T-helper 2 cell (primary cell): ENCODE data around the gene INPP4B.
"Not testable (repeated sequence)": the region's sequence is repeated elsewhere in the genome, so short reads cannot be mapped to it uniquely, and the experiment has no call there.

ENCODE experiments used
- DNase-seq, 5 experiments: peaks; one replicate each; pipeline versions ENCODE4 v3.0.0 to v3.0.0-alpha.2; 2012 to 2022

The INPP4B gene

DNA sequence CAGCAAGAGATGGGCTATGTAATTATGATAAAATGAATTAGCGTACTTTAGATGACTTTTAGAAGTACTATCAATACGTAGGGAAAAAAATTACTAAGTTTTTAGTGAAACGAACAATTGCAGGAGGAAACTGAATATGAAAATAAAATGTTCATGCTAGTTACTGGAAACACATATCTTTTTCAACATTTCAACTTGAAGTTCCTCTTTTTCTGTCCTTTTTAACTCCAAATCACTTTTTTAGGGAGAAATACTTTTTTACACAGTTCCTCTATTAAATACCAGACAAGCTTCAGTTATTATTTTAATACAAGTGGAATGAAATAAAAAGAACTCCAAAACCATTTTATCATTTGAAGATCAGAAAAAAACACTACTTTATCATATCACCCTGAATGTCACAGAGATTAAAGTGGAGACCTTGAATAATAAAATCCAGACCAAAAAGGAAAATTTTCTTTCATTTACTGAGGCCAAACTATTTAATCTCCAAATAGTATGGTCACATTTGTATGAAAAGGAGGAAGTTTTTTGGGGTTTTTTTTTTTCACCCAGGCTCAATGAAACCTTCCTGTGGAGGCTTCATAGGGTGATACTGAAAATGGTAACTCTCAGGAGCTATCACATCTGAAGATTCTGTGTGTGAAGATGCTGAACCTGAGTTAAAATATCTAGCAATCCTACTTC, 306.2 kb downstream of the INPP4B start:
- DNase-seq, result no peak

DNA sequence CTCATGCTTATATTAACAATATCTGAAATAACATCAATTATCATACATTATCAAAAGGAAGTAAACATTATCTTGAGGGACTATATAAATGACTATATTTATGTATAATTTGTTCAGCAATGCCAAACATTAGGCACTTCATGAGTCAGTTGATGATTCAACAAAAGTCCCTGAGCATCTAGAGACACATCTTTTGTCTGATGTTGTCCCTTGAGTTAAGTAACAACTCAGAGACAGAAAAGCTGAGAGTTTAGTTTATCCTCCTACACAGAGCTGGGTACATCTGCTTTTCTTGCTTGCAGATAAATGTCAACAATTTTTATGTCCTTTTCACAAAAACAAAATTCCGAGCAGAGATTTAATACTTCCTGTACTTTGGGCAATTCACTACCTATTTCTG, 311.1 kb downstream of the INPP4B start:
- no peak for DNase-seq

DNA sequence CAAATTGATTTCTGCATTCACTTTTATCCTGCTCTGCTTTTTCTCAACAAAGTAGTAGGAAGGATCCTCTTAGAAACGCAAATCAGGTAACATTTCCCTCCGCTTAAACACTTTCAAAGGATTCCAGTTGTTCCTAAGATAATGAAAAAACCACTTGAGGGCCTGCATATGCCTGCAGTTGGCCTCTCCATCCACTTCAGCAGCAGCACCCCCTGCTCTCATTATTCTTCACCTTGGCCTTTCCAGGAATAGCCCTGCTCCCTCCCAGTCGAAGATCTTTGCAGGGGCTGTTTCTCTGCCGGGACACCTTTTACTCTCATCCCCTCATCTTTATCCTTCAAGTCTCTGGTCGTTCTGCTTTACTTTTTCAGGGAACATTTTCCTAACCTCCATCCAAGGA, 314.0 kb downstream of the INPP4B start:
- no peak for DNase-seq

DNA sequence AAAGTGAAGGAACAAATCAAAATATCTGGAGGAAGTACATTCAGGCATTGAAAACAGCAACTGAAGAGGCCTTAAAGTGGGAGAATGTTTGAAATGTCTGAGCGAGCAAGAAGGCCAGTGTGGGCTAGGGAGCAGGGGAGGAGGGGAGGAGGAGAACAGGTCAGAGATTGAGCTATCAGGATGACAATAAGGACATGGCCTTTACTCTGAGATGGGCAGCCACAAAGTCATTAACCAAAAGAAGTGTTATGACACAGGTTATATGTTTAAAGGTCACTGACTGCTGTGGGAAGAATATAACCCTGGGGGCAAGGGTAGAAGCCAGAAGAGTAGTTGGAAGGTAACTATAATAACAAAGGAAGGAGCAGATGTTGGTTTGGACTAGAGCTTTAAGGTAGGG, 315.4 kb downstream of the INPP4B start:
- no peak for DNase-seq

DNA sequence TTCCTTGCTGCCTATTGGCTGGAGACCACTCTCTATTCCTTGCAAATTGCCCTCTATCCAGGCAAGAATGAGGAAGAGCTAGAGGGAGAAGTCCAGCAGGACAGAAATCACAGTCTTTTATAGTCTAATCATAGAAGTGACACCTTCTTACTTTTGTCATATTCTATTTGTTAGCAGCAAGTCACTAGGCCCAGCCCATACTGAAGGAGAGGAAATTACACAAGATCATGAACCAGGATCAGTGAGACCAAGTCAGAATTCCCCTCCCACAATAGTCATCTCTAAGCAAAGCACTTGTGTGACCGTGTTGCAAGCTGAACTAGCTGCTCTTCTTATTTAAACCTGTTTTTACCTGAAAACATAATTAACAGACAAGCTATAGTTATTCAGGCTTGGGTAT, 317.7 kb downstream of the INPP4B start:
- DNase-seq, result peak in 1 of 5 experiments; percentile 16

DNA sequence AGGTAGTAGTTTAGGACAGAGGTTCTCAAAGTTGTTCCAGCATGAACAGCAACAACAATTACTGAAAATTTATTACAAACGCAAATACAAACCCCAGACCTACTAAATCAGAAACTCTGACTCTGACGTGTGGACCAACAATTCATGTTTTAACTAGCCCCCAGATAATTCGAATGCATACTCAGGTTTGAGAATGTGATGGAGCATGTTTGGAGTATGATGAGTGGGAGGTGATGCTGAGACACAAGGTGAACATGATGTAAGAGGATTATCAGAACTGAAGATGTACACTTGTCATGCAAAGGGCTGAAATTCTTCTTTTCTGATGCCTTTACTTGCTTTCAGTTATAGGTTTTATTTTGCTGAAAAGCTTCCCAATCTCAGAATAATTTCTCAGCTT, 323.0 kb downstream of the INPP4B start:
- DNase-seq, result no peak

DNA sequence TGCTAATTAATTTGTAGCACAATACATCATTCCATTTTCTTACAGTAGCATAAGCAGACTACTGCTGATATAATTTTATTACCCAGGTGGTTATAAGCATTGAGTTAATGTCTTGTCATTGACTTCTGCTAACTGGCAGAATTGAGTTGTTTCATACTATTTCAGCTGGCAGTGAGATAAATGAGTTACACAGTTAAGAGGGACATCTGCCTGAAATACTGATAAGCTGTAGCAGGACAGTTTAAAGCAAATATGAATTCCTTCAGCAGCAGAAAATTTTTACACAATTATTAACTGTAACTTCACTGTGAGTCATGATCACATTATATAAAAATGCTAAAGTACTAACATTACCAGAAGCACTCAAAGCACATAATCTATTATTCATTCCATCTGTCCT, 326.8 kb downstream of the INPP4B start:
- DNase-seq, result peak in 1 of 5 experiments; percentile 26

DNA sequence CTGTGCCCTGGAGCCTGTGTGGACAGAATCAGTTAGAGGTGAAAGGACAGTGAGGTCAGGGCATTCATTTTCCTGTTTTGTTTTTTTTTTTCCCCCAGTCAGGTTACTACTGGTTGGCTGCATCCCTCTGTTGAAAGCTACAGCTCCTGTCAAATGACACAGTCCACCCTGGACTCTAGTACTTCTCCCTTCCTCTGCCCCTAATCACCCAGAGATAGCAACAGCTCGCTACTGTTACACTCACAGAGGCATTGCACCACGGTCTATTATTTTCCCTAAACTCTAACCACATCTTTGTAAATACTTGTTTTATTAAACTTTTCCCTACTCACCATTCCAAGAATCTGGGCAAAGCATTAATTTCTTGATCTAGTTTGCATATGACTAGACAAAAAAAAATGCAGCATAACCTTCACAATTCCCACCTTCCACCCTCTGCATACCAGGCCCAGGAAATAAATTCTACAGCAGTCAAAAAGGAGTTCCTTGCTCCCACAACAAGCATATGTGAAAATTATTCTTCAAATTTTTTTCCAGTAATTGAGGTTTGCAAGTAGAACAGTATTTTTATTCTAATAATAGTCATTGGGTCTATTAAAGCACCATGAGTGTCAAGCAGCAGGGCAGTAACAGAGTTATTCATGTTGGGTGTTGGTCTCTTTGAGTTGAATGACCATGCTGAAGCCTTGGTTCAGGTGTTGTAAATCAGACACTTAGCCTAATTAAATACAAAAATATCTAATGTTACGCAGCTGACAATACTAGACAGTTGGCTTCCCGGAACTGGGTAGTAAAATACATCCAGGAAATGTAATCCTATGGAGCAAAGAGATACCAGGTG, 329.2 kb downstream of the INPP4B start:
- no peak for DNase-seq

DNA sequence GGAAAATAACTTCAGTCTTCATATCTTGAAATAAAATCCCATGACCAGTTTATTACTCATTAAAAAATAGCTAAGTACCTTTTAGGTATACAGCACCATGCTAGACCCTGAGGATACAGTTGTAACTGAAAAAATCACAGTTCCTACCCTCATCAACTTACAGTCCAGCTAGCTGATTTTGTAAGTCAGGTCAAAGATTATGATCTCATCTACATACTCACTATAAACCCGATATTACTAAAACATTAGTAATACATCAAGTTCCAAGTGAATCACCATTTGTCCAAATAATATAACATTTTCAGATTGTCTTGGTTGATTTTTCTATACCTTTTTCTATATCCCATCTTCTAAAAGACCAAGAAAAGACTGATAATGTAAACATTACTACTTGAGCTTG, 333.9 kb downstream of the INPP4B start:
- DNase-seq, result no peak

DNA sequence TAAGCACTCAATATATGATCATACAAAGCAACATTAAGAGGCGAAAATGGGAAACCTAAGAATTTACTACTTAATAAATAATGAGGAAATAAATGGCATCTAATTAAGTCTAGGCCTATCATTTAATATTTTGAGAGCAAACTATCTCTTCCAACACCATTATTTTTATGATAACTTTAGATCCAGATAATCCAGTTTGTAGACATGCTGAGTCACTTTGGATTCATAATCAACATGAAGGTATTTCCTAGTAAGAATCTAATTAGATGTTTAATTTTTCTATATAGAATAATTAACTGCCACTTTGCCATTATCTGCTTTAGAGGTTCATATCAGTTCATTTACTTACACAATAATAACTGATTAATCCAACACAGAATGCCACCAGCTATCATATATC, 336.2 kb downstream of the INPP4B start:
- no peak for DNase-seq

DNA sequence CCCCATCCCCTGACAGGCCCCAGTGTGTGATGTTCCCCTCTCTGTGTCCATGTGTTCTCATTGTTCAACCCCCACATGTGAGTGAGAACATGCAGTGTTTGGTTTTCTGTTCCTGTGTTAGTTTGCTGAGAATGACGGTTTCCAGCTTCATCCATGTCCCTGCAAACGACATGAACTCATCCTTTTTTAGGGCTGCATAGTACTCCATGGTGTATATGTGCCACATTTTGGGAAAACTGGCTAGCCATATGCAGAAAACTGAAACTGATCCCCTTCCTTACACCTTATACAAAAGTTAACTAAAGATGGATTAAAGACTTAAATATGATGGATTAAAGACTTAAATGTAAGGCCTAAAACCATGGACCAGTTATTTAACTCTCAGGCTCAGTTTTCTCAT, 336.7 kb downstream of the INPP4B start:
- DNase-seq, result not testable (repeated sequence)

DNA sequence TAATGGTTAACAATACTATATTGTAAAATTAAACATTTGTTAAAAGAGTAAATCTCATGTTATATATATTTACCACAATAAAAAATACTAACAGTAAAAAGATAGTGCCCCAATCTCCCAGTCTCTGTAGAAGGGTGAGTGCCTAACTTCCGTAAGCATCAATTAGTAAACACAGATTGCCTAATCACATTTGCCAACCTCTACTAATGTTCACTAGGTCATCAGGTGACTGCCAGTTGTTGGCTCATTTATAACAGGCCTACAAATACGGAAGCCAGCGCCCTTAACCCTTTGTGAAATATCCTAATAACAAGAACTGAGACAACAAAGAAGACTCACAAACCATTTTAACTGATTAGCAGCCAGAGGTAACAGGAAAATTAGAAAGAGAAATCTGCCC, 345.1 kb downstream of the INPP4B start:
- DNase-seq, result no peak

DNA sequence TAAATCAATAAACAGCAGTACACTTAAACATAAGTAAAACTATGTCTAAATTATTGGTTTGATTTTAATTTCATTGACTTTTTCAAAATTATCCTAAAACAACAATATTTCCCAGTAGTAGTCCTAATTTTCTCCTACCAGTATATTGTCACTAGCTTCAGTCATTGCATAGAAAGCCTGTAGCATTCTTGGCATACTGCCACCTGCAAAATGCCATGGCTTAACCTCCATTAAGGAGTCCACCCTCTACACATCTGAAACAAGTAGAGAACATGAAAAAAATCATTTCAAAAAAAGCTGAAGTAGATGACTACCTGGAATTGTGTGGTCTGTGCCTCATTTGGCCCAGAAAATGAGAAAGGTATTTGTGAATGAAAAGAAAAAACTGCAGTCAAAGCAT, 348.5 kb downstream of the INPP4B start:
- DNase-seq, result no peak

DNA sequence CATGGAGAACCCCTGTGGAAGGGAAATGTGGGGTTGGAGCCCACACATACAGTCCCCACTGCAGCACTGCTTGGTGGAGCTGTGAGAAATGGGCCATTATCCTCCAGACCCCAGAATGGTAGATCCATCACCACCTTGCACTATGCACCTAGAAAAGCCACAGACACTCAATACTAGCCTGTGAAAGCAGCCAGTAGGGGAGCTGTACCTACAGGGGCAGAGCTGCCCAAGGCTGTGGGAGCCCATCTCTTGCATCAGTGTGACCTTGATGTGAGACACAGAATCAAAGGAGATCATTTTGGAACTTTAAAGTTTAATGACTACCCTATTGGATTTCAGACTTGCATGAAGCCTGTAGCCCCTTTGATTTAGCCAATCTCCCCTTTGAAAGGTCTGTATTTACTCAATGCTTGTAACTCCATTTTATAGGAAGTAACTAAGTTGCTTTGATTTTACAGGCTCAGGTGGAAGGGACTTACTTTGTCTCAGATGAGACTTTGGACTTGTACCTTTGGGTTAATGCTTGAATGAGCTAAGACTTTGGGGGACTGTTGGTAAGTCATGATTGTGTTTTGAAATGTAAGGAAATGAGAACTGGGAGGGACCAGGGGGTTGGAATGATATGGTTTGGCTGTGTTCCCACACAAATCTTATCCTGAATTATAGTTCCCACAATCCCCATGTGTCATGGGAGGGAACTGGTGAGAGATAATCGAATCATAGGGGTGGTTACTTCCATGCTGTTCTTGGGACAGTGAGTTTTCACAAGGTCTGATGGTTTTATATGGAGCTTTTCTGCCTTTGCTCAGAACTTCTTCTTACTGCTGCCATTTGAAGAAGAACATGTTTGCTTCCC, 352.6 kb downstream of the INPP4B start:
- no peak for DNase-seq

DNA sequence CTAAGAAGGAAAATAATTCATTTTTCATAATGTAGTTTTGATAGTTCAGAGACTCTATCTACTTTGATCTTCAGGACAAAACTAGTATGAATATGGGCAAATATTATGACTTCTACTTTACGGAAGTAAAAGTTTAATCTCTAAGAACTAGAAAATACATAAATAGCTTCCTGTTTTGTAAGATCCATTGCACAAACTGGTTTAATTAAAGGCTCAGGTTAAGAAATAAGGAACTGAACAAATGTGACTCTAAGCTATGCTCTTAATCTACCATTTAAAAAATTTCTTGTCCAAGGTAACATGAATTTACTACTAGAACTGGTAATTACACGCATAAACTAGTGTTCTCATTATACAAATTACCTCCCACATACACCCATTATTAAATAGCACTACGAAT, 360.6 kb downstream of the INPP4B start:
- no peak for DNase-seq

DNA sequence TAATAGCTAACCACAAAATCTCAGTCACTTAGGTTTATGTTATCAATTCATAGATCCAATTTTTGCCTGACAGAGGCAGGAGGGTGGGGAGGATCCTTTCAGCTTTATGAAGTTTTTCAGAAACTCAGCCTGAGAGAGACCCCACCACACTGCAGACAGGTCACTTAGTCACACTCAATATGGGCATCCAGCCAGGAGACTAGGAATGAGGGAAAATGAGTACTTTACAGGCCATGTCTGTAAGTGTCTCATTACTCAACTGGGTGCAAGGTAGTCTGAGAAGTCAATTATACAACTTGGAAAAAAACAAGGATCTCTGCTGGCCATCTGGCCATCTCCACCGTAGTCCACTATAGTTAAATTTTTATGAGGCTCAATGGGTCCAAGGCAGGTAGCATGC, 365.9 kb downstream of the INPP4B start:
- peak in 1 of 5 experiments; percentile 23 for DNase-seq

DNA sequence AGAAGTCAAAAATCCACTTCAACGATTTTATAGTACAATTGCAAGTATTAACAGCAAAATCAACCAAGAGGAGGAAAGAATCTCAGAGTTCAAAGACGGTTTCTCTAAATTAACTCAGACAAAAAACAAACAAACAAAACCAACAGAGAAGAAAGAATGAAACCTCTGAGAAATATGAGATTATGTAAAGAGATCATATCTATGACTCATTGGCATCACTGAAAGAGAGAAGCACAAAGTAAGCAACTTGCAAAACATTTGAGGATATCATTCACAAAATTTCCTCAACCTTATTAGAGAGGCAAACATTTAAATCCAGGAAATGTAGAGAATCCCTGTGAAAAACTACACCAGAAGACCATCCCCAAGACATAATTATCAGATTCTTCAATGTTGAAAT, 370.4 kb downstream of the INPP4B start:
- DNase-seq, result peak in 1 of 5 experiments; percentile 46

DNA sequence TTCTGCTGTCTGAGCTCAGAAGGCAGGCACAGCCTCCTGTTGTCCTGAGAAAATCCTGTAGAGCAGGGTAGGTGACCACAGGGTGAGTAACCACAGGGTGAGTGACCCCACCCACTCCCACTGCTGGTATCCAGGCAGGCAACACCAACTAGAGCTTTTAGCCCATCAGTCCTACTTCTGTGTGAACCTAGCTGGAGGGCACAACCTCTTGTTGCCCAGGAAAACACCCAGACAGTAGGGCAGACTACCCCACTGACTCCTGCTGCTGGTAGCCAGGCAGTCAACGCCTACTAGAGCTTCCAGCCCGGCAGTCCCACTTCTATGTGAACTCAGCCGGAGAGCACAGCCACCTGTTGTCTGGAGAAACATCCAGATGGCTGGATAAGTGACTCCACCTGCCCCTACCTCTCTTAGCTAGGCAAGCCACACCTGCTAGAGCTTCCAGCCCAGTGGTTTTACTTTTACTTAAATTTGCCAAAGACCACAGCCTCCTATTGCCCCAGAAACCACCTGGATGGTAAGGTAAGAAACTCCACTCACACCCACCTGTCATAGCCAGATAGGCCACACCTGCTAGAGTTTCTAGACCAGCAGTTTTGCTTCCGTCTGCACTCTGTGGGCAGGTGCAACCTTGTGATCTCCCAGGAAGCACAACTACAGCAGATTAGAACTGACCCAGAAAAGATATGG, 371.6 kb downstream of the INPP4B start:
- peak in 1 of 5 experiments; percentile 23 for DNase-seq

DNA sequence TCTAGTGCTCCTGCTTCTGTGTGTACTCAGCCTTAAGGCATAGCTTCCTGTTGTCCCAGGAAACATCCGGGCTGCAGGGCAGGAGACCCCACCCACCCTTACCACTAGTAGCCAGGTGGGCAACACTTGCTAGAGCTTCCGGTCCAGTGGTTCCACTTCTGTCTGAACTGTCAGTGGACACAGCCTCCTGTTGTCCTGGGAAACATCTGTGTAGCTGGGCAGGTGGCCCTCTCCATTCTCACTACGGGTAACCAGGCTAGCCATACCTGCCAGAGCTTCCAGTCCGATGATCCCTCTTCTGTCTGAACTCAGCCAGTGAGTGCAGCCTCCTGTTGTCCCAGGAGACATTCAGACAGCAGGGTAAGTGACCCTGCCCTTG, 372.2 kb downstream of the INPP4B start:
- no peak for DNase-seq

DNA sequence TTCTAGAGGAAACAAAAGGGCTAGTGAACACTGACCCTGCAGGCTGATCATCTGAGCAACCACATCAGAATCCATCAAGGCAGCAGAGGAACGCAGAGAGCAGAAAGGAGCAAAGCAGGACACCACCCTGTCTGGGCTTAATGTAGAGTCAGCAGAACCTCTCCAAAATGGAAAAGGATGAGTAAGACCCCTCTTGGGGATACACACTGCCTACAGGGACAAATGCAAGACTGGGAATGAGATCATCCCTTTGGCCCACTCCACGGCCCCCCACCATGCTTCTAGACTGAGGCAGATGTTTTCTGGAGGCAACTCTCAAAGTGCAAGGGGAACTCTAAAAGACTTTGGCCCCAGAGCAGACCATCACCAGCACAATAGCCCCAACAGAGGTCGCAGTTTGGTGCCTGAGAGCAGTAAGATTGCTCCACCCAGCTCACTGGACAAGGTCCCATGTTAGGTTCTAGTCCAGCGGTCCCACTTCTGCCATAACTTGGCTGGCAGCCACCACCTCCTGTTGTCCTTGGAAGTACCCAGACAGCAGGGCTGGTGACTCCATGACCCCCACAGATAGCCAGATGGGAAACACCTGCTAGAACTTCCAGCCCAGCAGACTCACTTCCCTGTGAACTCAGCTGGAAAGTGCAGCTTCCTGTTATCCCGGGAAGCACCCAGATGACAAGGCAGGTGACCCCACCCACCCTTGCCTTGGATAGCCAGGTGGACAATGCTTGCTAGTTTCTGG, 372.7 kb downstream of the INPP4B start:
- no peak for DNase-seq

DNA sequence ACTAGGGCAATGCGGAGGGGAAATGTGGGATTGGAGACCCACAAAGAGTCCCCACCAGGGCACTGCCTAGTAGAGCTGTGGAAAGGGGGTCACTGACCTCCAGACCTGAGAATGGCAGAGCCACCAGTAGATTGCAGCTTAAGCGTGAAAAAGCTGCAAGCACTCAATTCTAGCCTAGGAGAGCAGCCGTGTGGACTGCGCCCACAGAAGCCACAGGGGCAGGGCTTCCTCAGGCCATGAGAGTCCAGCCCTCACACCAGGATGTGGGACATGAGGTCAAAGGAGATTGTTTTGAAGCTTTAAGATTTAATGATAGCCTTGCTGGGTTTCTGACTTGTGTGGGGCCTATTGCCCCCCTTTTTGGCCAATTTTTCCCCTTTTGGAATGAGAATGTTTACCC, 379.0 kb downstream of the INPP4B start:
- peak in 1 of 5 experiments; percentile 45 for DNase-seq

DNA sequence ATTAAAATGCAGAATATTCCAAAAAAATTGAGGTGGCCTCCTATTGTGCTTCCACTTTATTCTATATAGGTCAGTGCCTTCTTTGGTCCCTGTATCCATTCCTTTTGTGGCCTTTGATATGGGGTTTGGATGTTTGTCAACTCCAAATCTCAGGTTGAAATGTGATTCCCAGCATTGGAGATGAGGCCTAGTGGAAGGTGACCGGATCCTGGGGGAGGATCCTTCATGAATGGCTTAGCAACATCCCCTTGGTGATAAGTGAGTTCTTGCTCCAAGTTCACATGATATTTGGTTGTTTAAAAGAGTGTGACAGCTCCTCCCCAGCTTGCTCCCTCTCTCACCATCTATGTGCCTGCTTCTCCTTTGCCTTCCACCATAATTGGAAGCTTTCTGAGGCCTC, 380.6 kb downstream of the INPP4B start:
- DNase-seq, result no peak
